OCI-LY3 (cell line): Measurements from ENCODE around the gene KLC1.
A peak's percentile ranks its signal among the peaks of the same experiment; 100 is the strongest.

Source experiments
- H2AFZ ChIP-seq: fragments of 200-600, 300-600 bp; shearing (Covaris generic); 2 replicates; pipeline ENCODE4 v1.6.0; 2014; ENCODE audit warnings: antibody characterized with exemption, low read depth, low read length
- H3K27ac ChIP-seq: fragments of 200-600, 300-600 bp; sonication (generic); 2 replicates; pipeline ENCODE4 v1.5.1; 2014; ENCODE audit warnings: mild to moderate bottlenecking, low read length, moderate library complexity, mixed read lengths
- H3K27me3 ChIP-seq: fragments of 200-600, 300-600 bp; sonication (generic); 2 replicates; pipeline ENCODE4 v1.6.1; 2014; ENCODE audit warnings: low read depth, low read length, mixed read lengths
- H3K36me3 ChIP-seq: fragments of 200-600, 300-600 bp; sonication (generic); replicated peaks from 2 replicates; pipeline ENCODE3; 2014; ENCODE audit warnings: low read depth, low read length, mixed read lengths
- H3K4me1 ChIP-seq: fragments of 300-600, 200-600 bp; sonication (generic); 2 replicates; pipeline ENCODE4 v1.6.1; 2014; ENCODE audit warnings: low read length, mixed read lengths
- H3K4me2 ChIP-seq: fragments of 200-600, 300-600 bp; sonication (generic); 2 replicates; pipeline ENCODE4 v1.6.1; 2014; ENCODE audit warnings: low read length, mixed read lengths
- H3K4me3 ChIP-seq: fragments of 300-600, 200-600 bp; sonication (generic); 2 replicates; pipeline ENCODE4 v1.5.1; 2014; ENCODE audit warnings: antibody characterized with exemption, mild to moderate bottlenecking, low read length, moderate library complexity
- H3K79me2 ChIP-seq: fragments of 300-600, 200-600 bp; shearing (Covaris generic); 2 replicates; pipeline ENCODE4 v1.6.1; 2014; ENCODE audit warnings: mild to moderate bottlenecking, low read length, mixed read lengths
- H3K9ac ChIP-seq: fragments of 300-600, 200-600 bp; shearing (Covaris generic); 2 replicates; pipeline ENCODE4 v1.6.0; 2014; ENCODE audit warnings: mild to moderate bottlenecking, low read length, moderate library complexity
- H3K9me3 ChIP-seq: fragments of 200-600, 300-600 bp; shearing (Covaris generic); 2 replicates; pipeline ENCODE4 v1.6.1; 2014; ENCODE audit warnings: low read length, mixed read lengths; ENCODE audit not compliant: insufficient read depth
- H4K20me1 ChIP-seq: fragments of 200-600, 300-600 bp; sonication (generic); 2 replicates; pipeline ENCODE4 v1.6.1; 2016; ENCODE audit warnings: low read length, mixed read lengths; ENCODE audit not compliant: insufficient read depth
- CTCF ChIP-seq: fragments of 200-600, 300-600 bp; sonication (generic); IDR thresholded peaks from 2 replicates; pipeline ENCODE4 v1.5.1; 2014; ENCODE audit warnings: antibody characterized with exemption, low read length, low read depth
- EZH2phosphoT487 ChIP-seq: fragments of 200-600 bp; shearing (Covaris generic); IDR thresholded peaks from 2 replicates; pipeline ENCODE4 v1.6.1; 2018; ENCODE audit warnings: antibody characterized with exemption, mixed run types, low read depth

The KLC1 gene

GRCh38 chr14:103713304-103714062 is 84.5 kb downstream of the KLC1 start:
- TF ChIP-seq EZH2phosphoT487: no peak
- no peak for TF ChIP-seq CTCF
- no peaks in the 10 kb centered on the region for H3K9me3 ChIP-seq
- peak overlapping the region; percentile 91 for H3K4me2 ChIP-seq
- H2AFZ ChIP-seq: no peak overlapping the region
- no peak overlapping the region for H3K9ac ChIP-seq
- H3K36me3 ChIP-seq: peaks cover 24% of the 10 kb centered on the region
- H3K79me2 ChIP-seq: peaks cover 52% of the 10 kb centered on the region
- no peak overlapping the region for H3K27ac ChIP-seq
- peaks cover 11% of the 10 kb centered on the region for H4K20me1 ChIP-seq
- no peaks in the 10 kb centered on the region for H3K27me3 ChIP-seq
- peak overlapping the region; percentile 78; the same call in 1 of the 2 replicates for H3K4me3 ChIP-seq
- peaks cover 15% of the 10 kb centered on the region for H3K4me1 ChIP-seq

- Histone ChIP-seq H3K9ac (peak overlapping the region; percentile 76), H3K4me1 (peaks cover 15% of the 10 kb centered on the region), H3K27ac (no peak overlapping the region; the same call in 1 of the 2 replicates), H3K79me2 (peaks cover 52% of the 10 kb centered on the region), H3K36me3 (peaks cover 18% of the 10 kb centered on the region), H3K27me3 (no peaks in the 10 kb centered on the region), H3K4me2 (peak overlapping the region; percentile 91), H2AFZ (no peak overlapping the region), H3K9me3 (no peaks in the 10 kb centered on the region), H4K20me1 (peaks cover 11% of the 10 kb centered on the region; the same call in 1 of the 2 replicates), H3K4me3 (peak overlapping the region; percentile 78)
- TF ChIP-seq EZH2phosphoT487: no peak
- no peak for TF ChIP-seq CTCF
These were observed 85.2 kb downstream of the KLC1 start for GRCh38 chr14:103714063-103714724.

GRCh38 chr14:103715052-103716000 is 86.3 kb downstream of the KLC1 start, which contains the start of the genes XRCC3 and ZFYVE21:
XRCC3 (minus strand) TSS chr14:103715451; CDS start chr14:103711087, 4,364 bp downstream.
ZFYVE21 (plus strand) TSS chr14:103715810; CDS start chr14:103715842, 32 bp downstream.
- H3K4me3 ChIP-seq: peak within 1 kb of the TSS; percentile 87
- H3K9ac ChIP-seq: peak within 1 kb of the TSS; percentile 76
- H3K27me3 ChIP-seq: no peaks in the 10 kb centered on the region
- H3K27ac ChIP-seq: peak within 1 kb of the TSS; percentile 22; the same call in 1 of the 2 replicates
- H3K4me2 ChIP-seq: peak within 1 kb of the TSS; percentile 91
- TF ChIP-seq CTCF: no peak
- peaks cover 16% of the 10 kb centered on the region; the same call in 1 of the 2 replicates for H4K20me1 ChIP-seq
- H3K36me3 ChIP-seq: peaks cover 9% of the 10 kb centered on the region
- H3K79me2 ChIP-seq: peaks cover 52% of the 10 kb centered on the region
- H2AFZ ChIP-seq: no peak within 1 kb of the TSS
- H3K4me1 ChIP-seq: peaks cover 15% of the 10 kb centered on the region
- H3K9me3 ChIP-seq: no peaks in the 10 kb centered on the region
